Lung (tissue), 12 donors: ENCODE measurements around the gene MAGI2. TPM values are rescaled to one million over a fixed set of nuclear protein-coding genes. Genes with fewer than 3 reads are reported as not detected.

Experiments used
- ATAC-seq: fragments of 200-7000 bp; cut with Tn5 transposase; one replicate; pipeline ENCODE4 v1.9.1; 2020; ENCODE audit warnings: moderate number of reproducible peaks; ENCODE audit not compliant: insufficient read depth, low FRiP score
- DNase-seq, 3 donors: peaks; one replicate each; pipeline ENCODE4 v3.0.0-alpha.2; 2013 to 2017
- H3K27ac ChIP-seq, 2 donors: one replicate each; pipeline ENCODE4 v1.5.1; 2013; ENCODE audit warnings: mild to moderate bottlenecking in 2 of 2, moderate library complexity in 2 of 2, control low read depth in 1 of 2, inconsistent platforms in 1 of 2, low read depth in 1 of 2, low read length in 1 of 2
- H3K27me3 ChIP-seq, 3 donors: one replicate each; pipeline ENCODE4 v1.5.1; 2013; ENCODE audit warnings: low read length in 2 of 3; ENCODE audit not compliant: control insufficient read depth in 3 of 3, insufficient read depth in 3 of 3
- H3K36me3 ChIP-seq, 4 donors: one replicate each; pipeline ENCODE4 v1.5.1; 2013; ENCODE audit warnings: low read length in 4 of 4, mild to moderate bottlenecking in 1 of 4, moderate library complexity in 1 of 4; ENCODE audit not compliant: control insufficient read depth in 4 of 4, insufficient read depth in 4 of 4
- H3K4me1 ChIP-seq, 5 donors: one replicate each; pipeline ENCODE4 v1.5.1; 2013; ENCODE audit warnings: low read length in 5 of 5, mild to moderate bottlenecking in 2 of 5, moderate library complexity in 1 of 5; ENCODE audit not compliant: control insufficient read depth in 5 of 5, insufficient read depth in 5 of 5
- H3K4me3 ChIP-seq: one replicate; pipeline ENCODE4 v1.5.1; 2013; ENCODE audit warnings: mild to moderate bottlenecking, control low read depth, moderate library complexity
- H3K9ac ChIP-seq, 2 donors: one replicate each; pipeline ENCODE4 v1.5.1; 2013; ENCODE audit warnings: low read length in 2 of 2, control low read depth in 1 of 2; ENCODE audit not compliant: insufficient read depth in 1 of 2
- H3K9me3 ChIP-seq, 4 donors: one replicate each; pipeline ENCODE4 v1.5.1; 2013; ENCODE audit warnings: low read length in 3 of 4, mild to moderate bottlenecking in 1 of 4, moderate library complexity in 1 of 4; ENCODE audit not compliant: control insufficient read depth in 4 of 4, insufficient read depth in 3 of 4
- CTCF ChIP-seq: IDR thresholded peaks from 2 replicates; pipeline ENCODE4 v1.5.1; 2012; ENCODE audit warnings: mild to moderate bottlenecking; ENCODE audit errors: control extremely low read depth, extremely low read depth
- WGBS, 2 donors: extraction: QIAGEN DNeasy Blood & Tissue Kit; methylation state at CpG; one replicate each; pipeline ENCODE4 v1.1.7; 2013; 5-methylcytosine and 5-hydroxymethylcytosine counted together
- polyA plus RNA-seq, 2 donors: library from polyadenylated mRNA; stranded (reverse); fragments of 200-250 nt; gene quantifications; one replicate each; pipeline ENCODE4 v1.2.1, GENCODE V29; 2013
- total RNA-seq, 2 donors: library from RNA; depleted of rRNA in 1 of 2; stranded (reverse); fragments of >200 nt in 1 of 2; gene quantifications; one replicate each; pipeline ENCODE4 v1.2.1, GENCODE V29; 2014 to 2021
- donor health status: control.
- donor health status: control.
- donor health status: Bipolar disorder and iron deficiency.
- donor health status: healthy.
- donor health status: DM: yes; HTN: yes; CAD: no.

The MAGI2 gene
- total and polyA plus RNA-seq, 4 donors: 0.94 to 18.0 (median 5.3) TPM

DNA sequence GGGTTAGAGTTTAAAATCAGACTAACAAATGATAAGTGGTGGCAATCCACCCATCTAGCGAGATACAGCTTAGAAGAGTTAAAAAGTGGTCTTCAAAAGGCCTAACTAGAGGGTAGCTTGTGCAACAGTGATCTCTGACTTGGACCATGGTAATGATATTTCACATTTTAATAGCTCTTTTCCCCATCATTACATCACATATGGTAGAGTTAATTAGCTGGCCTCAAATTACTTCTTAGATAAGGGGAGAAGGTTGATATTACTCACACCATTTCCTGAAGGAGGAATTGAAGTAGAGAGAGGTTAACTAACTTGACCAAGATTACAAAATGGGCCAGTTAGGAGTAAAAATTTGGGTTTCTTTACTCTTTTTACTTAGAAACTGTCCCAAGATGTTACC lies 1431.3 kb downstream of the MAGI2 start:
- no peaks in the 10 kb centered on the region for H3K36me3 ChIP-seq
- no peak for ATAC-seq

DNA sequence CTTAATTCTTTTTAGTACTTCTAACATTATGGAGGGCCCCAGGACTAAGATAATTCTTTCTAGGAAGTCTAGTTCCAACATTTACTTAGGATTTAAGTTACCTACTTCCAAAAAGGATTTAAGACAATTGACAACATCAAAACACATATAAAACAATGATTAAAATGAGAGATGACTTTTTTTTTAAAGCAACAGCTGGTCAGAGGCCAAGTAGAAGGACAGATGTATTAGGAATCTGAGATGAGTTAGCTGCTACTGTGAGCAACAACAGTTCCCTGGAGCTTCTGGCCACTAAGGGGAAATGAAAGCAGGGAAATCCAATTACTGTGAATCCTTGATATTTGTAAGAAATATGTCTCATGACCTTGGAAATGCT lies 1432.6 kb downstream of the MAGI2 start:
- H3K9me3 ChIP-seq: no peaks in the 10 kb centered on the region
- DNase-seq (no peak), ATAC-seq (no peak)
- peak overlapping the region in 1 of 2 donors; percentile 36 for H3K9ac ChIP-seq
- H3K4me1 ChIP-seq: peaks cover 0 to 30% (median 4%) of the 10 kb centered on the region in 5 donors
- no peak overlapping the region for H3K27ac ChIP-seq
- H3K4me3 ChIP-seq: no peak overlapping the region
- H3K27me3 ChIP-seq: peaks cover 0 to 3% (median 0%) of the 10 kb centered on the region in 3 donors
- no peaks in the 10 kb centered on the region for H3K36me3 ChIP-seq
- no peak for TF ChIP-seq CTCF

More for the DNA sequence above, 1431.3 kb downstream of the MAGI2 start:
- no peak overlapping the region for H3K9ac ChIP-seq
- H3K27me3 ChIP-seq: peaks cover 0 to 3% (median 0%) of the 10 kb centered on the region in 3 donors
- no peaks in the 10 kb centered on the region for H3K9me3 ChIP-seq
- no peak for TF ChIP-seq CTCF
- no peak overlapping the region for H3K27ac ChIP-seq
- H3K4me3 ChIP-seq: no peak overlapping the region
- peaks cover 0 to 30% (median 4%) of the 10 kb centered on the region in 5 donors for H3K4me1 ChIP-seq
- 96 to 98% methylated on average over 1 of the region's 1 CpG for WGBS, 2 donors
- no peak for DNase-seq

- peaks cover 2 to 30% (median 4%) of the 10 kb centered on the region in 5 donors for H3K4me1 ChIP-seq
- WGBS, 2 donors: 2 to 3% methylated on average over 18 to 25 of the region's 25 CpGs
- ATAC-seq (peak; percentile 51), DNase-seq (peak; percentile 82 to 97 (median 96))
- H3K27me3 ChIP-seq: peaks cover 0 to 3% (median 0%) of the 10 kb centered on the region in 3 donors
- no peaks in the 10 kb centered on the region for H3K9me3 ChIP-seq
- peak overlapping the region in 1 of 2 donors; percentile 36 for H3K9ac ChIP-seq
- no peak overlapping the region for H3K4me3 ChIP-seq
- H3K27ac ChIP-seq: peak overlapping the region; percentile 92
- TF ChIP-seq CTCF: peak; percentile 36
- no peaks in the 10 kb centered on the region for H3K36me3 ChIP-seq
Measured at GRCh38 chr7:78020136-78020873, 1433.2 kb downstream of the MAGI2 start.
